KMS-11 (cell line): Measurements from ENCODE around the gene MS4A2.

Experiments used
- H2AFZ ChIP-seq: fragments of 200-600 bp; sonication (generic); 2 replicates; pipeline ENCODE4 v1.6.1; 2016; ENCODE audit warnings: antibody characterized with exemption, mixed run types, low read depth
- H3K27ac ChIP-seq: fragments of 200-600 bp; sonication (generic); 2 replicates; pipeline ENCODE4 v1.6.1; 2016; ENCODE audit warnings: mild to moderate bottlenecking, mixed run types
- H3K27me3 ChIP-seq: fragments of 200-600 bp; sonication (generic); 2 replicates; pipeline ENCODE4 v1.6.1; 2017; ENCODE audit warnings: mild to moderate bottlenecking, low read depth, mixed run types, moderate library complexity; ENCODE audit not compliant: insufficient read depth
- H3K36me3 ChIP-seq: fragments of 200-600 bp; sonication (generic); 2 replicates; pipeline ENCODE4 v1.6.1; 2017; ENCODE audit warnings: mild to moderate bottlenecking, mixed run types; ENCODE audit not compliant: insufficient read depth
- H3K4me1 ChIP-seq: fragments of 200-600 bp; sonication (generic); 2 replicates; pipeline ENCODE4 v1.6.1; 2016; ENCODE audit warnings: mild to moderate bottlenecking, low read depth, mixed run types; ENCODE audit not compliant: poor library complexity, severe bottlenecking
- H3K4me2 ChIP-seq: fragments of 200-600 bp; sonication (generic); 2 replicates; pipeline ENCODE4 v1.7.0; 2016; ENCODE audit warnings: mild to moderate bottlenecking, mixed run types
- H3K4me3 ChIP-seq: fragments of 200-600 bp; sonication (generic); IDR thresholded peaks from 2 replicates; pipeline ENCODE4 v1.6.1; 2017; ENCODE audit warnings: low read depth, low read length, mixed read lengths; ENCODE audit not compliant: insufficient read depth
- H3K79me2 ChIP-seq: fragments of 200-600 bp; sonication (generic); 2 replicates; pipeline ENCODE4 v1.6.1; 2016; ENCODE audit warnings: low read depth, mixed run types; ENCODE audit not compliant: insufficient read depth
- H3K9ac ChIP-seq: fragments of 200-600 bp; sonication (generic); 2 replicates; pipeline ENCODE4 v1.6.1; 2016; ENCODE audit warnings: mild to moderate bottlenecking, mixed run types
- H4K20me1 ChIP-seq: fragments of 200-600 bp; sonication (generic); 2 replicates; pipeline ENCODE4 v1.6.1; 2016; ENCODE audit warnings: mild to moderate bottlenecking, mixed run types; ENCODE audit not compliant: insufficient read depth
- CTCF ChIP-seq: fragments of 200-600 bp; sonication (generic); conservative IDR thresholded peaks from 2 replicates; pipeline ENCODE4 v1.6.1; 2017; ENCODE audit warnings: low read depth, mild to moderate bottlenecking, antibody characterized with exemption, low read length, moderate library complexity, mixed read lengths

The MS4A2 gene

DNA sequence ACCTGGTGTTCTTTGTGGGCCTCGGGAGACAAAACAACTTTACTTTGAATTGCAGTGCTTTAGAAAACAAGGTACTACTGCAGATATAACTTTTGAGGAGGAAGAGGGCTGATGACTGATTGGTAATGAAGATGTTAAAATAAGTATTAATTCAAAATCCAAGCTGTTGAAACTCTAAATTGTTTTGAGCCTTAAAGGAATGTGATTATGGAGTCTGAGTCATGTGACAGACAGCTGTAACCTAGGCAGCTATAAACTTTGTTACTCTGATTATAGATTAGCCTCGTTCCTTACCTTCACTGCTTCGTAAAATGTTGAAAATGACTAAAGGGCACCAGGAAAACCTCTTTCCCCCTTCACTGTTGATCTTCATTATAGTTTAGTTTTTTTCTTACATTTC, 43.4 kb downstream of the MS4A2 start:
- Histone ChIP-seq H2AFZ (no peak overlapping the region), H3K4me1 (no peaks in the 10 kb centered on the region), H3K79me2 (no peaks in the 10 kb centered on the region), H3K27me3 (no peaks in the 10 kb centered on the region), H3K36me3 (no peaks in the 10 kb centered on the region), H3K4me3 (no peak overlapping the region), H3K4me2 (no peak overlapping the region), H4K20me1 (no peaks in the 10 kb centered on the region), H3K9ac (no peak overlapping the region), H3K27ac (no peak overlapping the region)
- TF ChIP-seq CTCF = no peak

DNA sequence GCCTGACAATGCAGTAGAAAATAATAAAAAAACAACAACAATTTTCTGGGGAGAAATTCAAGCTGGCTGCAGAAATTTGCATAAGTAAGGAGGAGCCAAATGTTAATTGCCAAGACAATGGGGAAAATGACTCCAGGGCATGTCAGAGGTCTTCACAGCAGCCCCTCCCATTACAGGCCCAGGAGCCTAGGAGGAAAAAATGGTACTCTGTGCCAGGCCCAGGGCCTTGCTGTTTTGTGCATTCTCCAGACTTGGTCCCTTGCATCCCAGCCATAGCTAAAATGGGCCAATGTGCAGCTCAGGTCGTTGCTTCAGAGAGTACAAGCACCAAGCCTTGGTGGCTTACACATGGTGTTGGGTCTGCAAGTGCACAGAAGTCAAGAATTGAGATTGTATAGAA, 45.5 kb downstream of the MS4A2 start:
- Histone ChIP-seq H3K4me3 (no peak overlapping the region), H3K27me3 (no peaks in the 10 kb centered on the region), H3K4me1 (no peaks in the 10 kb centered on the region), H3K27ac (no peak overlapping the region), H3K36me3 (no peaks in the 10 kb centered on the region), H3K79me2 (no peaks in the 10 kb centered on the region), H2AFZ (no peak overlapping the region), H4K20me1 (no peaks in the 10 kb centered on the region), H3K4me2 (no peak overlapping the region), H3K9ac (no peak overlapping the region)
- TF ChIP-seq CTCF = no peak

DNA sequence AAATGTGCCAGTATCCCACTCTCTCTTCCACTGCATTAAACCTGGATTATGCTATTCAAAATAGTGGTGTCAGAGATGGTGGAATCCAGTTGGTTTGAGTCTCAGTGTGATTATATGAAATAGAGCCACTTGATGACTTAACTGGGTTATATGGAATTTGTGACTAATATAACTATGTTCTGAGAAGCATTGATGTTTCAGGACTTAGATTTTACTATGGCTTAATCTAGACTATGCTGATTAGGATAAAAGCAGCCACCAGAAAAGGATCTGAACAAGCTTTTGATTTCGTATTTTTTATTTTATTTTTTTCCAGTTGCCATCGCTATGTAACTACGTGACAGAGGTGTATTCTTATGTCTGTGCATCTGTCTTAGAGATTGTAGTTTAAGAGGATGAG, 55.3 kb downstream of the MS4A2 start:
- H3K27ac ChIP-seq = no peak overlapping the region
- no peak overlapping the region for H3K4me3 ChIP-seq
- no peaks in the 10 kb centered on the region for H3K36me3 ChIP-seq
- H3K79me2 ChIP-seq = no peaks in the 10 kb centered on the region
- H3K9ac ChIP-seq = no peak overlapping the region
- no peak overlapping the region for H2AFZ ChIP-seq
- no peaks in the 10 kb centered on the region for H3K4me1 ChIP-seq
- no peak overlapping the region for H3K4me2 ChIP-seq
- no peaks in the 10 kb centered on the region for H3K27me3 ChIP-seq
- TF ChIP-seq CTCF = no peak
- no peaks in the 10 kb centered on the region for H4K20me1 ChIP-seq

- Histone ChIP-seq H4K20me1 (no peaks in the 10 kb centered on the region), H3K9ac (no peak overlapping the region), H3K36me3 (no peaks in the 10 kb centered on the region), H3K4me3 (no peak overlapping the region), H3K27me3 (no peaks in the 10 kb centered on the region), H2AFZ (no peak overlapping the region), H3K4me1 (peaks cover 3% of the 10 kb centered on the region), H3K79me2 (no peaks in the 10 kb centered on the region), H3K4me2 (no peak overlapping the region), H3K27ac (no peak overlapping the region)
- TF ChIP-seq CTCF = no peak
These were observed 57.2 kb downstream of the MS4A2 start for GRCh38 chr11:60145677-60146076.
